ENCODE measurements around the gene GART. TPM values are rescaled to one million over a fixed set of nuclear protein-coding genes. Genes with fewer than 3 reads are reported as not detected.
"Not testable (repeated sequence)": the region's sequence is repeated elsewhere in the genome, so short reads cannot be mapped to it uniquely, and the experiment has no call there.

GART gene
- total RNA-seq, 1 experiment from 2014 or later, result 240 TPM

- H3K27me3 Mint-ChIP-seq (ENCODE audit: insufficient read depth, unreplicated experiment), result no peaks in the 10 kb centered on the region
- no peaks in the 10 kb centered on the region for H3K9me3 Mint-ChIP-seq (ENCODE audit: unreplicated experiment)
- no TSS peak for BruUV-seq (replicated peaks)
- peaks cover 5% of the 10 kb centered on the region for H3K4me1 Mint-ChIP-seq (ENCODE audit: insufficient read depth, unreplicated experiment)
- CTCF ChIA-PET, result no interaction called here
- no peak for DNase-seq (ENCODE audit: unreplicated experiment)
- intact Hi-C loops (cut with micrococcal nuclease), result no loop called here
- peak overlapping the region; percentile 87 for H3K4me3 Mint-ChIP-seq (ENCODE audit: unreplicated experiment)
- no peak overlapping the region for H3K27ac Mint-ChIP-seq (ENCODE audit: low read depth, unreplicated experiment)
- H3K36me3 Mint-ChIP-seq (ENCODE audit: insufficient read depth, unreplicated experiment), result peaks cover 6% of the 10 kb centered on the region
- POLR2A ChIA-PET, result interaction anchor here (1.2 kb wide), 1 partner anchor 65 kb away, joined by 4 read pairs; the partner anchor contains the start of gene GART
- TF ChIP-seq, protein P1, sequence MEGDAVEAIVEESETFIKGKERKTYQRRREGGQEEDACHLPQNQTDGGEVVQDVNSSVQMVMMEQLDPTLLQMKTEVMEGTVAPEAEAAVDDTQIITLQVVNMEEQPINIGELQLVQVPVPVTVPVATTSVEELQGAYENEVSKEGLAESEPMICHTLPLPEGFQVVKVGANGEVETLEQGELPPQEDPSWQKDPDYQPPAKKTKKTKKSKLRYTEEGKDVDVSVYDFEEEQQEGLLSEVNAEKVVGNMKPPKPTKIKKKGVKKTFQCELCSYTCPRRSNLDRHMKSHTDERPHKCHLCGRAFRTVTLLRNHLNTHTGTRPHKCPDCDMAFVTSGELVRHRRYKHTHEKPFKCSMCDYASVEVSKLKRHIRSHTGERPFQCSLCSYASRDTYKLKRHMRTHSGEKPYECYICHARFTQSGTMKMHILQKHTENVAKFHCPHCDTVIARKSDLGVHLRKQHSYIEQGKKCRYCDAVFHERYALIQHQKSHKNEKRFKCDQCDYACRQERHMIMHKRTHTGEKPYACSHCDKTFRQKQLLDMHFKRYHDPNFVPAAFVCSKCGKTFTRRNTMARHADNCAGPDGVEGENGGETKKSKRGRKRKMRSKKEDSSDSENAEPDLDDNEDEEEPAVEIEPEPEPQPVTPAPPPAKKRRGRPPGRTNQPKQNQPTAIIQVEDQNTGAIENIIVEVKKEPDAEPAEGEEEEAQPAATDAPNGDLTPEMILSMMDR (IDR thresholded peaks at IDR 0.05; ENCODE audit: unreplicated experiment), result no peak
These were observed 64.9 kb downstream of the GART start for GRCh38 chr21:33477066-33477465.

GRCh38 chr21:33473344-33473743 lies 68.6 kb downstream of the GART start:
- no peaks in the 10 kb centered on the region for H3K27me3 Mint-ChIP-seq (ENCODE audit: insufficient read depth, unreplicated experiment)
- CTCF ChIA-PET, result no interaction called here

DNA sequence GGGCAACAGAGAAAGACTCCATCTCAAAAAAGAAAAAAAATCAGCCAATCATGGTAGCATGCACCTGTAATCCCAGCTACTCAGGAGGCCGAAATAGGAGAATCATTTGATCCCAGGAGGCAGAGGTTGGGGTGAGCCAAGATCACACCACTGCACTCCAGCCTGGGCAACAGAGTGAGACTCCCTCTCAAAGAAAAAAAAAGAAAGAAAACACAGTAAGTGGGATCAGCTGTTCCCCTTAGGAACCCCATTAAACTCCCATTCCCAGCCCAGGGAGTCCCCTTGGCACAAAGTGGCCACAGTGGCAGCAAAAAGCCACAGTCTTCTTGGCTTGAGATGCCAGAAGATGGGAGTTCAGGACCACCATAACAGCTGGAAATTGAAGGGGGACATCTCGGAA lies 71.2 kb downstream of the GART start:
- intact Hi-C loops (cut with micrococcal nuclease), result no loop called here
- Mint-ChIP-seq H3K4me3 (ENCODE audit: unreplicated experiment) (no peak overlapping the region), H3K36me3 (ENCODE audit: insufficient read depth, unreplicated experiment) (no peaks in the 10 kb centered on the region), H3K27me3 (ENCODE audit: insufficient read depth, unreplicated experiment) (no peaks in the 10 kb centered on the region), H3K9me3 (ENCODE audit: unreplicated experiment) (no peaks in the 10 kb centered on the region), H3K27ac (ENCODE audit: low read depth, unreplicated experiment) (no peak overlapping the region), H3K4me1 (ENCODE audit: insufficient read depth, unreplicated experiment) (no peaks in the 10 kb centered on the region)
- POLR2A ChIA-PET, result interaction anchor here (0.7 kb wide), 1 partner anchor 10 kb away, joined by 4 read pairs; no protein-coding TSS in a partner anchor
- CTCF ChIA-PET, result no interaction called here
- TF ChIP-seq, protein P1 (IDR thresholded peaks at IDR 0.05; ENCODE audit: unreplicated experiment), result no peak
- DNase-seq (ENCODE audit: unreplicated experiment), result no peak
- no TSS peak for BruUV-seq (replicated peaks)

More at GRCh38 chr21:33473344-33473743, 68.6 kb downstream of the GART start:
- DNase-seq (ENCODE audit: unreplicated experiment), result no peak
- Mint-ChIP-seq H3K4me1 (ENCODE audit: insufficient read depth, unreplicated experiment) (peaks cover 2% of the 10 kb centered on the region), H3K4me3 (ENCODE audit: unreplicated experiment) (no peak overlapping the region), H3K36me3 (ENCODE audit: insufficient read depth, unreplicated experiment) (peaks cover 6% of the 10 kb centered on the region), H3K9me3 (ENCODE audit: unreplicated experiment) (no peaks in the 10 kb centered on the region), H3K27ac (ENCODE audit: low read depth, unreplicated experiment) (no peak overlapping the region)
- no TSS peak for BruUV-seq (replicated peaks)
- POLR2A ChIA-PET, result no interaction called here
- intact Hi-C loops (cut with micrococcal nuclease), result no loop called here
- TF ChIP-seq, protein P1 (IDR thresholded peaks at IDR 0.05; ENCODE audit: unreplicated experiment), result no peak

DNA sequence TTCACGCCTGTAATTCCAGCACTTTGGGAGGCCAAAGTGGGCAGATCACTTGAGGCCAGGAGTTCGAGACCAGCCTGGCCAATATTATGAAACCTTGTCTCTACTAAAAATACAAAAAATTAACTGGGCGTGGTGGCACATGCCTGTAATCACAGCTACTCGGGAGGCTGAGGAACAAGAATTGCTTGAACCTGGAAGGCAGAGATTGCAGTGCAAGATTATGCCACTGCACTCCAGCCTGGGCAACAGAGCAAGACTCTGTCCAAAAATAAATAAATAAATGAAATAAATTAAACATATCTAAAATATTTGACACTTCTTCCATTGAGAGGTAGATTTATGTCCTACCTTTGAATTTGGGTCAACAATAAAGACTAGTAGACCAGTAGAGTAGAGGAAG lies 72.7 kb downstream of the GART start:
- H3K27me3 Mint-ChIP-seq (ENCODE audit: insufficient read depth, unreplicated experiment); BruUV-seq (replicated peaks); H3K4me1 Mint-ChIP-seq (ENCODE audit: insufficient read depth, unreplicated experiment); H3K4me3 Mint-ChIP-seq (ENCODE audit: unreplicated experiment); DNase-seq (ENCODE audit: unreplicated experiment); H3K9me3 Mint-ChIP-seq (ENCODE audit: unreplicated experiment); POLR2A ChIA-PET; H3K27ac Mint-ChIP-seq (ENCODE audit: low read depth, unreplicated experiment); intact Hi-C loops (cut with micrococcal nuclease); H3K36me3 Mint-ChIP-seq (ENCODE audit: insufficient read depth, unreplicated experiment): not testable (repeated sequence)
- CTCF ChIA-PET, result interaction anchor here (0.6 to 0.7 kb wide), 2 partner anchors 11 to 25 kb away, joined by 3 read pairs; no protein-coding TSS in a partner anchor
